LNCaP clone FGC (cell line): ENCODE data around the gene ALDH16A1.

Experiments used
- DNase-seq: peaks from one replicate; pipeline ENCODE4 v3.0.0-alpha.2; 2011; ENCODE audit warnings: low read depth
- H3K4me3 ChIP-seq: 2 replicates; pipeline ENCODE4 v1.5.1; 2011; ENCODE audit warnings: mild to moderate bottlenecking, low read depth, low read length, control low read depth
- TF ChIP-seq, protein P1 (sequence below): IDR thresholded peaks from 2 replicates; pipeline ENCODE4 v1.5.1; 2012; ENCODE audit warnings: mild to moderate bottlenecking; ENCODE audit not compliant: control insufficient read depth, insufficient read depth; ENCODE audit errors: extremely low read depth

The ALDH16A1 gene

DNA sequence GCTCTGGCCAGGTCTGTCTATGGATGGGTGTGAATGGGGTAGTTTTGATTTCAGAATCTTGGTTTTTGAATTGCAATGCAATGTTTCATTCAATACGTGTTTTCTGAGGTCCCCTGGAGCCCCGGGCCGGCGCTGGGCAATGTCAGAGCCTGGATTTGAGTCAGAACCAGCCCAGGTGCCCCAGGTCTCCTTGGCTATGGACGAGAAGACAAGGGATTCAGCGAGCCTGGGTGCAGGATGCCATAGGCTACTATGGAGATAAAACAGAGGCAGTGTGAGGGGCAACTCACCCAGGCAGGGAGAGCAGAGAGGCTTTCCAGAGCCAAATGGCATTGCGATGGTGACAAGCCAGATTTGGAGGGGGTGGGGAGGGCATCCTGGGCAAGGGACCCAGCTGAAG is 33.2 kb downstream of the ALDH16A1 start:
- TF ChIP-seq, protein P1, sequence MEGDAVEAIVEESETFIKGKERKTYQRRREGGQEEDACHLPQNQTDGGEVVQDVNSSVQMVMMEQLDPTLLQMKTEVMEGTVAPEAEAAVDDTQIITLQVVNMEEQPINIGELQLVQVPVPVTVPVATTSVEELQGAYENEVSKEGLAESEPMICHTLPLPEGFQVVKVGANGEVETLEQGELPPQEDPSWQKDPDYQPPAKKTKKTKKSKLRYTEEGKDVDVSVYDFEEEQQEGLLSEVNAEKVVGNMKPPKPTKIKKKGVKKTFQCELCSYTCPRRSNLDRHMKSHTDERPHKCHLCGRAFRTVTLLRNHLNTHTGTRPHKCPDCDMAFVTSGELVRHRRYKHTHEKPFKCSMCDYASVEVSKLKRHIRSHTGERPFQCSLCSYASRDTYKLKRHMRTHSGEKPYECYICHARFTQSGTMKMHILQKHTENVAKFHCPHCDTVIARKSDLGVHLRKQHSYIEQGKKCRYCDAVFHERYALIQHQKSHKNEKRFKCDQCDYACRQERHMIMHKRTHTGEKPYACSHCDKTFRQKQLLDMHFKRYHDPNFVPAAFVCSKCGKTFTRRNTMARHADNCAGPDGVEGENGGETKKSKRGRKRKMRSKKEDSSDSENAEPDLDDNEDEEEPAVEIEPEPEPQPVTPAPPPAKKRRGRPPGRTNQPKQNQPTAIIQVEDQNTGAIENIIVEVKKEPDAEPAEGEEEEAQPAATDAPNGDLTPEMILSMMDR: no peak
- no peak for DNase-seq
- no peak overlapping the region for H3K4me3 ChIP-seq

DNA sequence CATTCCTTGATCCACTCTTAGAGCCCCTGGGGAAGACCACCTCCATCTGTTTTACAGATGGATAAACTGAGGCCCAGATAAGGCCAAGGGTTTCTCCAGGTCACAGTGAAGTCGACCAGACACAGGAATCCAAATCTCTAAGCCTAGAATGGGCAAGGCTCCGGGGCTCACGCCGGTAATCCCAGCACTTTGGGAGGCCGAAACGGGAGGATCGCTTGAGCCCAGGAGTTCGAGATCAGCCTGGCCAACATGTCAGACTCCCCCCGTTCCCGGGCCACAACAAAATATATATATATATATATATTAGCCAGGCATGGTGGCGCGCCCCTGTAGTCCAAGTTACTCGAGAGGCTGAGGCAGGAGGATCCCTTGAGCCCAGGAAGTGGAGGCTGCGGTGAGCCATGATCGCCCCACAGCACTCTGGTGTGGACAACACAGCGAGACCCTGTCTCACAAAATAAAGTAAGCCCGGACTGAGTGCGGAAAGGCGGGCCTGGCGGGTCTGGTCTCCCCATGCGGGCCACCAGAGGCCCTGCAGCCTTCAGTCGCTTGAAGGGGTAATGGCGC is 33.8 kb downstream of the ALDH16A1 start:
- DNase-seq: no peak
- TF ChIP-seq, protein P1: no peak
- peak overlapping the region; percentile 40 for H3K4me3 ChIP-seq

DNA sequence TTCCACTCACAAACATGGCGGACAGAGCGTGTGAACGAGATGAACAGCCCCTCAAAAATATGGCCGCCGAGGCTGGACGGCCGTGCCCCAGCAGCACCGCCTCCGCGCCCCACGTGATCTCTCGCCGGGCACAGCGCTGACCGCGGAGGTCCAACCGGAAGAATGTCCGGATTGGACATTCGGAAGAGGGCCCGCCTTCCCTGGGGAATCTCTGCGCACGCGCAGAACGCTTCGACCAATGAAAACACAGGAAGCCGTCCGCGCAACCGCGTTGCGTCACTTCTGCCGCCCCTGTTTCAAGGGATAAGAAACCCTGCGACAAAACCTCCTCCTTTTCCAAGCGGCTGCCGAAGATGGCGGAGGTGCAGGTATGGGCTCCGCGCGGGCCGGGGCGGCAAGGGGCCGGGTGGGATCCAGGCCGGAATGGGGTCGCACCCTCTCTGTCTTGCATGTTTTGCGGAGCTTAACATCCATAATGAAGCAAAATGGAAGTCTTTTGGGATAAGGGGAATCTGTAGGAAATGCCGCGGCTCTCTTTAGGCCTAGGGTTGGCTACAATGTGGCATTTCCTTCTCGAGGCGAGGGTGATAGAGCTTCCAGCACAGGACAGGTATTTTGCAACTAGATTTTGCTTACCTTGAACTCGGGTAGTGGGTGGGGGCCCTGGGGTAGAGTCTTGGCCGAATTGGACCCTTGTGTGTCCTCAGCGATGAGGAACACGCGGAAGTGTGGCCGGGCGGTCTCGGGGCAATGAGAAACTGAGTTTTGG is 34.4 kb downstream of the ALDH16A1 start, which contains the start of gene RPL13A:
TSS of gene RPL13A (plus strand) at position 332 of the 769 bp plus-strand sequence. CDS start at position 354, 22 bp downstream.
- peak; percentile 97 for DNase-seq
- TF ChIP-seq, protein P1: no peak
- H3K4me3 ChIP-seq: peak within 1 kb of the TSS; percentile 71

DNA sequence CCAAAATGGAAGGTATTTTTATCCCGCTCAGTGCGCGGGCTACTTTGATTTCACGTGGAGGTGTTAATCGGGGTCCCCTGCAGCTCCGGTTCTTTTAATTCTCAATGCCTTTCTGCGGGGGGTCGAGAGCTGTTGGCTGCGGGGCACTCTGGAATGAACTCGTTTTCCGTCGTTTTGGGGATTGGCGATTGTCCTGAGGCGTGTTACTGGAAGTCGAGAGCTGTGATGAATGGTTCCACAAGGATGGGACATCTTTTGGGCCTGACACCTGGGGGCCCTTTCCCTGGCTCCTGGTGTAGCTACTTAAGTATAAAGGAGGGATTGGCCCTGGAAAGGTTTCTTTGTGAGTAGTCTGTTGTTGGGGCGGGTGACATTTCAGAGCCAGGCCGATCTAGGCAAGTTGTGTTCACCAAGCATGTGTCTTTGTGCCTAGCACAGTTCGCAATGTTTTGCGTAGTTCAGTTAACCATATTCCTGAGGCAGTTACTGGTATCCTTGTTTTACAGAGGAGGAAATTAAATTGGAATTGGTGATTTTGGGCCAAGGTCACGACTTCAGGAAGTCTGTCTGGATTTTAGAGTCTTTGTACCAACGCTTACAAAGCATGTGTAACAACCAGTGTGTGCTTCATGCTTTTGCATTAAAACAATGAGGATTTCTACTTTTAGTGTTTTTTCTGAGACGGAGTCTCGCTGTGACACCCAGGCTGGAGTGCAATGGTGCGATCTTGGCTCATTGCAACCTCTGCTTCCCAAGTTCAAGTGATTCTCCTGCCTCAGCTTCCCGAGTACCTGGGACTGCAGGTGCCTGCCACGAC is 35.2 kb downstream of the ALDH16A1 start:
- DNase-seq: no peak
- H3K4me3 ChIP-seq: peak overlapping the region; percentile 71

DNA sequence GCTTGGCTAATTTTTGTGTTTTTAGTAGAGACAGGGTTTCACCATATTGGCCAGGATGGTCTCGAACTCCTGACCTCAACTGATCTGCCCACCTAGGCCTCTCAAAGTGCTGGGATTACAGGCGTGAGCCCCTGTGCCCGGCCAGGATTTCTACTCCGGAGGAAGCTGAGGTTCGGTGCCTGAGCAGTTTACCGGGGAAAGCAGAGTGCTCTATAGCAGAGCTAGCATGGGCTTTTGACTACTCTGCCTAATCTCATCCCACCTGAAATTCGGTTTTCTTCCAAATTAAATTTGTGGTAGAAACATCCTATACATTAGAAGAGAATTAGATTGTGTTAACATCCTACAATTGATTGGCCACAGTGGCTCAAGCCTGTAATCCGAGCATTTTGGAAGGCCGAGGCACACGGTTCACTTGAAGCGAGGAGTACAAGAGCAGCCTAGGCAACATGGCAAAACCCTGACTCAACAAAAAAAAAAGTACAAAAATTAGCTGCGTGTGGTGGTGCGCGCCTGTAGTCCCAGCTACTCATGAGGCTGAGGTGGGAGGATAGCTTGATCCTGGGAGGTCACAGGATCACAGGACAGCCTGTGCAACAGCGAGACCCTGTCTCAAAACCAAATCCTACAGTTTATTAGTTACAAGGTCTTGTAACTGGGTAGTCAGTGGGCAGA is 36.0 kb downstream of the ALDH16A1 start:
- no peak for DNase-seq
- H3K4me3 ChIP-seq: peak overlapping the region; percentile 71
- TF ChIP-seq, protein P1: no peak

More for the DNA sequence above, 35.2 kb downstream of the ALDH16A1 start:
- TF ChIP-seq, protein P1: no peak

DNA sequence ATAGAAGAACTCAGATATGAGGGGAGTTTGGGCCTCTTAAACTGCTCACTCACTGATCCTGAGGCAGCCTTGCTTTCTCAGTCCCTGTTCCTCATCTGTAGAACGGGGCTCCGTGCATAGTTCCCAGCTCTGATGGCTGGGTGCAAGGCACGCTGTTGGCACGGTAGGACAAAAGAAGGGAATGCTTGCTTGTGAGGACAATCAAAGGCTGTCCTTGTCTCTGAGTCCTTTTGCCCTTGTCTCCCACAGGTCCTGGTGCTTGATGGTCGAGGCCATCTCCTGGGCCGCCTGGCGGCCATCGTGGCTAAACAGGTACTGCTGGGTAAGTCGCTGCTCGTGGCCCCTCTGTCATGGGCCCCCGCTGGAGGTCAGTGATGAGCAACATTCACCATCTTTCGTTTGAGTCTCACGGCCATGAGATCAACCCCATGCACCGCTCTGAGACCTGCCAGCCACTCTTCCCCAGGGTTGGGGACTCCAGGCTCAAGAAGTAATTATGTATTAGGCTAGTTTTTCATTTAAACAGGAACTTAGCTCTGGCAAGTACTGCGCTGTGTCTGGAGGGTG is 36.7 kb downstream of the ALDH16A1 start:
- TF ChIP-seq, protein P1: peak; percentile 49
- no peak for DNase-seq
- peak overlapping the region; percentile 71 for H3K4me3 ChIP-seq
